Glutamatergic neuron (in vitro differentiated cells): ENCODE measurements around the gene ICAM5. TPM values are rescaled to one million over a fixed set of nuclear protein-coding genes. Genes with fewer than 3 reads are reported as not detected.
"Not testable (repeated sequence)": the region's sequence is repeated elsewhere in the genome, so short reads cannot be mapped to it uniquely, and the experiment has no call there.

ENCODE experiments used
- DNase-seq: peaks from one replicate; pipeline ENCODE4 v3.0.0; 2022
- H3K27ac Mint-ChIP-seq: one replicate; pipeline ENCODE4 v1.8.0; 2020; ENCODE audit warnings: mild to moderate bottlenecking, mixed read lengths, inconsistent platforms; ENCODE audit not compliant: unreplicated experiment
- H3K27me3 Mint-ChIP-seq: one replicate; pipeline ENCODE4 v1.8.0; 2020; ENCODE audit warnings: mild to moderate bottlenecking, moderate library complexity, mixed read lengths, inconsistent platforms; ENCODE audit not compliant: unreplicated experiment
- H3K36me3 Mint-ChIP-seq: one replicate; pipeline ENCODE4 v1.8.0; 2020; ENCODE audit warnings: mild to moderate bottlenecking, mixed read lengths, inconsistent platforms; ENCODE audit not compliant: unreplicated experiment
- H3K4me1 Mint-ChIP-seq: one replicate; pipeline ENCODE4 v1.8.0; 2020; ENCODE audit warnings: mild to moderate bottlenecking, low read depth, mixed read lengths, inconsistent platforms; ENCODE audit not compliant: unreplicated experiment
- H3K4me3 Mint-ChIP-seq: one replicate; pipeline ENCODE4 v1.8.0; 2020; ENCODE audit warnings: mild to moderate bottlenecking, mixed read lengths, inconsistent platforms; ENCODE audit not compliant: unreplicated experiment
- H3K9me3 Mint-ChIP-seq: one replicate; pipeline ENCODE4 v1.8.0; 2020; ENCODE audit warnings: mild to moderate bottlenecking, moderate library complexity, mixed read lengths, inconsistent platforms; ENCODE audit not compliant: unreplicated experiment
- total RNA-seq: library from RNA; stranded (reverse); fragmentation: NEBNext Ultra II Directional; extraction: Animal tissue kit (Norgen Biotek cat#: 25700); gene quantifications from one replicate; pipeline ENCODE4 v1.2.1, GENCODE V29; 2021; ENCODE audit not compliant: unreplicated experiment
- TF ChIP-seq, protein P1 (sequence below): fragments of 200-600 bp; sonication (generic); IDR thresholded peaks from one replicate; pipeline ENCODE4 v1.5.0; 2021; ENCODE audit not compliant: partially characterized antibody, unreplicated experiment

ICAM5 gene
- total RNA-seq, 1 donor from 2014 or later: 3.6 TPM

DNA sequence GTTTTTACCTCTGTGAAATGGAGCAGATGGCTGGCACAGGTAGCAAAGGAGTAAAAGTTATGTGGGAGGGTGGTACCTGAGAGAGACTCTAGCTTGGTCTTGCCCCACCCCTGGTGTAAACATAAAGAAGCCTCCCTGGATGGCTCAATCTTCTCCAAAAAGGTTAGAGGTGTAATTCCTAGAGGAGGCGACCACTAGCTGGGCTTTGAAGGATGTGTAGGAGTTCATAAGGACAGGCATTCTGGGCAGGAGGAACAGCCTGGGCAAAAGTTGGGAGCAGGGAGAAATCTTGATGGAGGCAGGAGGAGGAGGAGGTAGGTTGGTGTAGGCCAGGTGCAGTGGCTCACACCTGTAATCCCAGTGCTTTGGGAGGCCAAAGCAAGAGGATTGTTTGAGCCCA is 10.8 kb upstream of the ICAM5 start:
- no peak for DNase-seq
- TF ChIP-seq, protein P1, sequence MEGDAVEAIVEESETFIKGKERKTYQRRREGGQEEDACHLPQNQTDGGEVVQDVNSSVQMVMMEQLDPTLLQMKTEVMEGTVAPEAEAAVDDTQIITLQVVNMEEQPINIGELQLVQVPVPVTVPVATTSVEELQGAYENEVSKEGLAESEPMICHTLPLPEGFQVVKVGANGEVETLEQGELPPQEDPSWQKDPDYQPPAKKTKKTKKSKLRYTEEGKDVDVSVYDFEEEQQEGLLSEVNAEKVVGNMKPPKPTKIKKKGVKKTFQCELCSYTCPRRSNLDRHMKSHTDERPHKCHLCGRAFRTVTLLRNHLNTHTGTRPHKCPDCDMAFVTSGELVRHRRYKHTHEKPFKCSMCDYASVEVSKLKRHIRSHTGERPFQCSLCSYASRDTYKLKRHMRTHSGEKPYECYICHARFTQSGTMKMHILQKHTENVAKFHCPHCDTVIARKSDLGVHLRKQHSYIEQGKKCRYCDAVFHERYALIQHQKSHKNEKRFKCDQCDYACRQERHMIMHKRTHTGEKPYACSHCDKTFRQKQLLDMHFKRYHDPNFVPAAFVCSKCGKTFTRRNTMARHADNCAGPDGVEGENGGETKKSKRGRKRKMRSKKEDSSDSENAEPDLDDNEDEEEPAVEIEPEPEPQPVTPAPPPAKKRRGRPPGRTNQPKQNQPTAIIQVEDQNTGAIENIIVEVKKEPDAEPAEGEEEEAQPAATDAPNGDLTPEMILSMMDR: no peak
- no peaks in the 10 kb centered on the region for H3K36me3 Mint-ChIP-seq
- peaks cover 6% of the 10 kb centered on the region for H3K27me3 Mint-ChIP-seq
- H3K4me3 Mint-ChIP-seq: no peak overlapping the region
- H3K9me3 Mint-ChIP-seq: no peaks in the 10 kb centered on the region
- no peak overlapping the region for H3K27ac Mint-ChIP-seq
- H3K4me1 Mint-ChIP-seq: no peaks in the 10 kb centered on the region

DNA sequence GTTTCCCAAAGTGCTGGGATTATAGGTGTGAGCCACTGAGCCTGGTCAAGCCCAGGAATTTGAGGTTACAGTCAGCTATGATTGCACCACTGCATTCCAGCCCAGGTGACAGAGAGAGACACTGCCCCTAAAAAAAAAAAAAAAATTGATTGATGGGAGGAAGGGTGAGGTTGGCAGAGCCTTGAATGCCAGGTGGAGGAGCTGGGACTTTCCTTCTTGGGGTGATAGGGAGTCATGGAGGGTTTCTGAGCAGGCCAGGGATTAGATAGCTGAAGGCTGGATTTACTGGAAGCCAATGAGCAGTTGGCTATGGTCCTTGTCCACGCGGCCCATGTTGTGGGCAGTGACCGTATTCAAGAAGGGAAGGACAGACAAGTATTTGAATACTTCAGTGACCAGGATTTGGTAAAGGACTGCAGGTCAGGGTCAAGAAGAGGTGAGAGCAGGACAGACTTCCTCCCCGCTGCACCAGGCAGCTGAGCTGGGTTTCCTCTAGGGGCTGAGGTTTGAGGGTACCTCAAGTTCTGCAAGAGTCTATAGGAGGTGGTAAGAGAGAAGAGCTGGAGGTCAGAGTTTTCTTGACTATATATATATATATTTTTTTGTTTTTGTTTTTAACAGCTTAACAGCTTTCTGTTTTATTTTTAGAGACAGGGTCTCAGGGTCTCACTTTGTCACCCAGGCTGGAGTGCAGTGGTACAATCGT is 9.9 kb upstream of the ICAM5 start:
- Mint-ChIP-seq H3K4me1 (no peaks in the 10 kb centered on the region), H3K27ac (no peak overlapping the region), H3K27me3 (peaks cover 3% of the 10 kb centered on the region)

GRCh38 chr19:10282043-10282442 is 7.7 kb upstream of the ICAM5 start:
- not testable (repeated sequence) for H3K27ac Mint-ChIP-seq, DNase-seq, H3K4me3 Mint-ChIP-seq, H3K27me3 Mint-ChIP-seq, H3K4me1 Mint-ChIP-seq, H3K9me3 Mint-ChIP-seq, H3K36me3 Mint-ChIP-seq

More for the DNA sequence above, 9.9 kb upstream of the ICAM5 start:
- Mint-ChIP-seq H3K36me3 (no peaks in the 10 kb centered on the region), H3K9me3 (no peaks in the 10 kb centered on the region), H3K4me3 (no peak overlapping the region)
- TF ChIP-seq, protein P1: no peak
- no peak for DNase-seq

- H3K27ac Mint-ChIP-seq: no peak overlapping the region
- TF ChIP-seq, protein P1: no peak
- peaks cover 11% of the 10 kb centered on the region for H3K27me3 Mint-ChIP-seq
- peaks cover 5% of the 10 kb centered on the region for H3K9me3 Mint-ChIP-seq
- H3K36me3 Mint-ChIP-seq: no peaks in the 10 kb centered on the region
- DNase-seq: no peak
- no peak overlapping the region for H3K4me3 Mint-ChIP-seq
- no peaks in the 10 kb centered on the region for H3K4me1 Mint-ChIP-seq
Measured at GRCh38 chr19:10283301-10284064, 6.3 kb upstream of the ICAM5 start.

GRCh38 chr19:10284065-10284959 is 5.4 kb upstream of the ICAM5 start:
- peaks cover 15% of the 10 kb centered on the region for H3K27me3 Mint-ChIP-seq

More at GRCh38 chr19:10284065-10284959, 5.4 kb upstream of the ICAM5 start:
- H3K36me3 Mint-ChIP-seq: no peaks in the 10 kb centered on the region
- H3K27ac Mint-ChIP-seq: no peak overlapping the region
- no peaks in the 10 kb centered on the region for H3K4me1 Mint-ChIP-seq
- peaks cover 5% of the 10 kb centered on the region for H3K9me3 Mint-ChIP-seq
- TF ChIP-seq, protein P1: no peak
- H3K4me3 Mint-ChIP-seq: no peak overlapping the region
- no peak for DNase-seq
